Stimulated activated CD4-positive, alpha-beta T cell treated with anti-CD3 and anti-CD28 coated beads, Interleukin-4, amount 100 ng/mL, for 24 hours (primary cell): ENCODE measurements around the gene GCNA.

Experiments
- DNase-seq: peaks from one replicate; pipeline ENCODE4 v3.0.0-alpha.2; 2020

GCNA gene

DNA sequence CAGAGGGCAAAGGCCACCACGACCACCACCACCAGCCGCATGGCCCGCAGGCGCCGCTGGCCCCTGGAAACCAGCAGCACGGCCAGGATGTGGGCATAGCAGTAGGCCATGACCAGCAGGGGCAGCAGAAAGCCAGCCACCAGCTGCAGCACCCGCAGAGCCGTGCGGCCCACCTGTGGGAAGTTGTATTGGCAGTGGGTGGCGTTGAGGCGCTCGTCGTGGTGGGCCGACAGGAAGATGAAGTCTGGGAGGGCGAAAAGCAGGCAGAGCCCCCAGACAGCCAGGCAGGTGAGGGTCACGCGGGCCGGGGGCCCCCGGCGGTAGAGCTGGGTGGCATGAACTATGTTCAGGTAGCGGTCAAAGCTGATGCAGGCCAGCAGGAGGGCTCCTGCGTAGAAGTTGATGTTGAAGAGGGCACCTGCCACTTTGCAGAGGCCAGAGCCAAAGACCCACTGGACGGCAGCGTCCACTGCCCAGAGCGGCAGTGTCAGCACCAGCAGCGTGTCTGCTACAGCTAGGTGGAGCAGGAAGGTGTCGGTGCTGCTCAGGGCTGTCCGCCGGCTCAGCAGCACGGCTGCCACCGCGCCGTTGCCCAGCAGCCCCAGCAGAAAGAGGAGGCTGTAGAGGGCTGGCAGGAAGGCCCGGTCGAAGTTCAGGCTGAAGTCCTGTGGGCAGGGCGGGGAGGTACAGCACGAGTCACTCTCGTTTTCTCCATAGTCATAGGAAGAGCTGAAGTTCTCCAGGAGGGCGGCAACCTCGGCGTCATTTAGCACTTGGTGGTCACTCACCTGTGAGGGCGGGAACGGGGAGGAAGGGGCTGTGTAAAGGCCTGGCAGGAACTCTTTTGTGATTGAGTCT lies 38.7 kb downstream of the GCNA start:
- no peak for DNase-seq

DNA sequence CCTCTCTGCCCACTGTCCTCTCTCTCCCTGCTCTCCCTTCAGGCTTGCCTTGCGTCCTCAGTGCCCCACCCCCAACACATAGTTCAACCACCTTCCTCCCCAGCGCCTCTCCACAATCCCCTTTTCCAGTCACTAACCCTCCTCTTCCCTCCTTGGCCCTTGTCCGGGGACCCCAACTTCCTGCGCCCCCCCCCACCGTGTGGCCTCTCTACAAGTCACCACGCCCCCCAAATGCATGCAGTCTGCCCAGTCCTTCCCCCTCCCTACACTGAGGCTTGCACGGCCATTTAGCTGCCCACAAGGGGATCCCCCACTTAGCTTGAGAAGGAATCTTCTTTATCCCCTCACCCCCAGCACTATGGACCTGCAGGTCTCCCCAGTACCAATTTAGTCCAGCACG lies 39.5 kb downstream of the GCNA start:
- DNase-seq: no peak

DNA sequence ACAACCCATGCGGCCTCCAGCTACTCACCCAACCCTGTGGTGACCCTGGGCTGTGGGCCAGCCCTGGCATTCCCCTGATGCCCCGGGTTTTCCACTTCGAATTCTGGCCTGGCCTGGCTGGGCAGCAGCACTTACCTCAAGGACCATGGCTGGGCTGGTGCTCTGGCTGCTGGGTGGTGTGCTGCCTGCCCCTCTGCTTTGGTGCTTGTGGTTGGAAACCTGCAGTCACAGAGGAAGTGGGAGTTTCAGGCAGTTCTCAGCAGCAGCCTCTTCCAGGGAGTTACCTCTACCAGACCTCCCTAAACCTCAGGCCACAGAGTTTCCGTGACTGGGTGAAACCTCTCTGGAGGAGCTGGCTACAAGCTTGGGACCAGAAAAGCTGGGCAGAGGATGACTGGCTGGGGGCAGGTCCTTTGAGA lies 40.1 kb downstream of the GCNA start, which contains the start of gene CXCR3:
TSS of gene CXCR3 (minus strand) at position 209 of the 419 bp plus-strand sequence. CDS start at position 147, 62 bp downstream.
- peak; percentile 80 for DNase-seq

DNA sequence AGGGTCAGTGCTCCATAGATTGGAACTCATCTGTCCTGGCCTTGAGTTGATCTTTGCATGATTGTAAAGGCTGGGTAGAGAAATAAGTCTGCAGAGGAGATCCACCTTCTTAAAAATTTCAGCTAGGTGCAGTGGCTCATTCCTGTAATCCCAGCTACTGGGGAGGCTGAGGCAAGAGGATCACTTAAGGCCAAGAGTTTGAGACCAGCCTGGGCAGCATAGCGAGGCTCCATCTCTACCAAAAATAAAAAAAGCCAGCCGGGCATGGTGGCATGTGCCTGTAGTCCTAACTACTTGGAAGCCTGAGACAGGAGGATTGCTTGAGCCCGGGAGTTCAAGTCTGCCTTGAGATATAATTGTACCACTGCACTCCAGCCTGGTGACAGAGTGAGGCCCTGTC lies 40.5 kb downstream of the GCNA start:
- DNase-seq: no peak

DNA sequence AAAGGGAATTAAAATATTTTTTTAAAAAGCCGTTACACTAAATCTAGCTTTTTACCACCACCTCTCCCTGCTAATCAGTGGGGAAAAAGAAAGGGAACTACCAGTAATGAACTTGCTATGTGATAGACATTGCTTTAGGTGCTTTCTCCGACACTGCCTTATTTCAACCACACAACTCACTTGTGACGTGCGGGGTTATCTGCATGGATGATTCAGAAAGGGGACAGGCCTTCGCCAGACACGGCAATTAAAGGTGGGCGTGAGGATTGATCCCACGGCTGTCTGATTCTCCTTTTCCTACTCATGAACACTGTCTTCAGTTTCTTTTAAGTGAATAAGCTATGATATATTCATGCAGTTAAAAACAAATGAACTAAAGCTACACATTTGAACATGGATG lies 41.0 kb downstream of the GCNA start:
- DNase-seq: peak; percentile 81

DNA sequence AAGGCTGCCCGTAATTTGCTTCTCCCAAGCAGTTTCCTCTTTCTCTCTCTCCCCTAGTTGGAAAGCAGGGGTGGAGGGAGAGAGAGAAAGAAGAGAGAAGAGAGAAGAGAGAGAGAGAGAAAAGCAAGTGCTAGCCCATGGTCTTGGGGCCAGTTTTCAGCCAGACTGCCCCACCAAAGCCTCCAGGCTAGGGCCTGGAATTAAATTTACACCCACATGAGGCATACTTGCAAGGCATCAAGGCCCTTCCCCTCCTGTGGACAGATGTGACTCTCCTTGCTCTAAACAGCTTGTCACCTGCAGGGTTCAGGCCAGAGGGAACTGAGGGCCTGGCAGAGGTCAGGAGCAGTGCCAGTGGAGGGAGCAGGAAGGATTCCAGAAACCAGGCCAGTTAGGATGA lies 41.7 kb downstream of the GCNA start:
- DNase-seq: no peak

DNA sequence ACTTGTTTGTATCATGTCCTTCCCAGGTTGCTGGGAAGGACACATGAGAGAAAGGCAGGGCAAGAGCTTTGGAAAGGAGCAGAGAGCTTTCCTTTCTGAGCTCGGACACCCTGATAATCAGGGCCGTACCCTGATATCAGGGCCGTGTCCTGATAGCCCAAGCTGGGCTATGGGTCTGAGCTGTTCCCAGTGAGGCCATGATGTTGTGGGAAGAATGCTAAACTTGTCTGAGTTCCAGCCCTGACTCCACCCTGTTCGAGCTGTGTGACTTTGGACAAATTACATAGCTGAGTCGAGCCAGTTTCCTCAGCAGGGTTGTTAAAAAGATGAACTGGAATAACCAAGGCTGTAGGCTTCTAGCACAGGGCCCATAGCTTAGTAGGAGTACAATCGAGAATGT lies 43.4 kb downstream of the GCNA start:
- no peak for DNase-seq

DNA sequence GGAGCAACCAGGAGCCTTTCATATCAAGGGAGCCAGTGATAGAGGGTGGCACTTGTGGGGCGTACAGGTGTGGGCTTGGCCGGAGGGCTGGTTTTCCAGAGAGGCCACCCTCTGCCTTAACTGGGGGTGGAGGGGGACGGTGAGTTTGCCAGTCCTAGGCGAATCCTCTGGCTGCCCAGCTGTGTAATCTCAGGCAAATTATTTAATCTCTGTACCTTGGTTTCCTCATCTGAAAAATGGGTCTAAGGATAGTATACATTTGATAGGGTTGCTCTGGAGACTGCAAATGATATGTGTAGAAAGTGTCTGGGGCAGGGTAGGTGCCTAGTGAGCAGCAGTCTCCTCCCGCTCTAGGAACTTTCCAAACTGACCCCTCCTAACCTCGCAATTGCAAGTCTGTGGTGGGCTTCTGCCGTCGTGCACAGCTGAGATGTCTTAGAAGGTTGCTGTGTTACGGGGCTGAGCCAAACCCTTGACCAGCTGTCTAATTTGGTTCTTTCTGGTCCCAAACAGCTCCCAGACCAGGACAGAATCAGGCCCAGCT lies 43.9 kb downstream of the GCNA start:
- DNase-seq: no peak

DNA sequence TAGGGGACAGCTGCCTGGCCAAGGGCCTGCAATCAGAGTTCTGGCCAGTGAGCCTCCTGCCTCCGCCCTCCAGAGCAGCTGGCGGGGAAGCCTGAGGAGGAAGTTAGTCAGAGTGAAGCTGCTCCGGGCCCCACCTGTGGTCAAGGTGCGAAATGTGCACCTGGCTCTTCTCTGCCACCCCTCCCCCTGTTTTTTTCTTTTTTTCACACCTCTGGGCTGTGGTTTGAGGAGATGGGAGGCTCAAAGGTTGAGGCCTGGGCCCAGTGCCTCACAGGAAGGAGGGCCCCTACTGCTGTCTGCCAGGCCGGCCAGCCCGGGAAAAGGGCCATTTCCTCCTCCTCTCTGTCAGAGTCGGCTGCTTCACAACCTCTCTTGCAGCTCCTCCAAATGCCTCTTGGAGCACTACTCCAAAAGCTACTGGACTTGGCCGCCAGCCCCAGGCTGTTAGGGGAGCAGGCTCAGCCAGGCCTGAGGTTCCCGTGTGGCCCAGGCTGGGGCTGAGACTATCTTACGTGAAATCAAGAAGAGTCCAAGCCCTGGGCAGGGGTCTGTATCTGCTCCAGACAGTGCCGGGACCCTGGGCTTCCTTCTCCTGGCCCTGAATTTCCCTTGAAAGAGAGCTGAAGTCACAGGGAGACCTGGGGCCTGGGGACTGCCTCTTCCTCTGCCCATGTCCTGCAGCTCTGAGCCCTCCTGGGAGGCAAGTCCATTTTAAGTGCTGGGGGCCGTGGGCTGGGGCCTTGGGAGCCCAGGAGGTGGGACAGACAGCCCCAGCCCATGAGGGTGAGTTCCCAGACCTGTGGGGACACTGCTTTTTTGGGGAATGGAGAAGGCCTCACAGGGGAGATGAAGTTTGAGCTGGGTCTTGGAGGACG lies 44.6 kb downstream of the GCNA start:
- peak; percentile 72 for DNase-seq

DNA sequence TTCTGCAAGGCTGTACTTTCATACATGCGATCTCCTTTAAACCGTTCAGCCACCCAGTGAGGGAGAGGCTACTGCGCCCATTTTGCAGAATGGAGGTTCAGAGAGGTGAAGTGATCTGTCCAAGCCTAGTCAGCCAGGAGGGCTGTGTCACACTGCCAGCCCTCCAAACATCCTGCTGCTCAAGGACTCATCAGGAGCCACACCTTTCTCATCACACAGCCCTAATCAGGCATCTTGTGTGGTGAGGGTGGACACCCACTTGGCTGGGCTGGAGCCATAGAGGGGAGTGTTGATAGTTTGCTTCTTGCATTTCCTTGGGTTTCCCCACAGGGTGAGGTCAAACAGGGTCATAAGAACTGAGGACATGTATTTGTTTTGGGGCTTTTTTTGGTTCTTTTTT lies 45.5 kb downstream of the GCNA start:
- no peak for DNase-seq

DNA sequence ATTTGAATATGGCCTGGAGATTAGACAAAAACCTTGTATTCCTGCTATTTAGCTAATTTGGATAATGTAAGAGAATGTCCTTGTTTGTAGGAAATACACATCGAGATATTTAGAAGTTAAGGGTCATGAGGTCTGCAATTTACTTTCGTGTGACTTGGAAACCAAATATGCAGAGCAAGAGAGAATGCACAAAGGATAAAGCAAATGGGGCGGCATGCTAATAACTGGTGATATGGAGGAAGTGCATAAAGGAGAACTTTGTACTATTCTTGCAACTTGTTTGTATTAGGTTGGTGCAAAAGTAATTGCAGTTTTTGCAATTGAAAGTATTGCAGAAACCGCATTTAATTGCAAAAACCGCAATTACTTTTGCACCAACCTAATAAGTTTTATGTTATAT lies 47.2 kb downstream of the GCNA start:
- DNase-seq: no peak

DNA sequence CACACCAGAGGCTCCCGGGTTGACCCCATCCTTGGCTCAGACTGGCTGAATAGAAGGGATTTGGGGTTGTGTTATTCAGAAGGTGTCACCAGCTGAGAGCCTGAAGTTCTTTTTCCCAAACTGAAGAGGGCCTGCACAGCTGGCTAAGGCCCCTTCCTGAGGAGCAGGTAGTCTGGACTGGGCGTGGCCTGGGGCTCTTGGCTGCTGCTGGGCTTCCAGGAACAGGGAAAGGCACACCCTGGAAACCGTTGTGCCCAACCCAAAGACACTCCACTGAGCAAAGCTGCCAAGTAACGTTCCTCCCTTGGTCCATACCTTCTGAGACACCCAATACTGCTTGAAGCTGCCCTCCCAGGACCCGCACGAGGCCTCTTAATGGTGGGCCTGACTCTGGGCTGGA lies 48.3 kb downstream of the GCNA start:
- no peak for DNase-seq

DNA sequence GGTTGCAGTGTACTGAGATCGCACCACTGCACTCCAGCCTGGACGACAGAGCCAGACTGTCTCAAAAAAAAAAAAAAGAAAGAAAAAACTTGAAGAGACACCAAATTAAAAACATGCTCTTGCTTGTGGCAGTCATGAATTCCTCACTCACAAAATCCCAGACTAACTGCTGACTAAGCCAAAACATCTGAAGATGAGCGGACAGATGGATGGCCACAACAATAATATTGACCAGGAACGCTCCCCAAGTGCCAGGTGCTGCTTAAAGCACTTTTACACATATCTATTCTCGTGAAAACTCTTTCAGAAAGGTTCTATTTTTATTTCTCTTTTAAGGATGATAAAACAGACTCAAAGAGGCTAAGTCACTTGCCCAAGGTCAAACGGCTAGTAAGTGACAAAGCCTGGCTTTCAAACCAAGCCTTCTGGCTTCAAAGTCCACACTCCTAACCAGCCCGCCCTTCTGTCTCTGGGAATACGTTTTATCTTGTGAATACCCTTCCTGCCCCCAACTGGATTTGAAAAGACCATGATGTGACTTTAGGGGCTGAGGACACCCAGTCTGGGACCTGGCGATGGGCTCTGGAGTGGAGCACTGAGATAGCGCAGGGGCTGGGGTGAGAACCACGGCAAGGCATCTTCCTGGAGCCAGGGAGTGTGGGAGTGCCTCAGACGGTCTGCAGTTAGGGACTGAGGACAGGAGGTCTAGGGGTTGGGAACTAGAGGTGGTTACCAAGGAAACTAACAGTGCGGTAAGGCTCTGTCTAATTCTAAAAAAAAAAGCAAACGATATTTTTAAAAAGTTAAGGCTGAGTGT lies 49.6 kb downstream of the GCNA start:
- DNase-seq: no peak

DNA sequence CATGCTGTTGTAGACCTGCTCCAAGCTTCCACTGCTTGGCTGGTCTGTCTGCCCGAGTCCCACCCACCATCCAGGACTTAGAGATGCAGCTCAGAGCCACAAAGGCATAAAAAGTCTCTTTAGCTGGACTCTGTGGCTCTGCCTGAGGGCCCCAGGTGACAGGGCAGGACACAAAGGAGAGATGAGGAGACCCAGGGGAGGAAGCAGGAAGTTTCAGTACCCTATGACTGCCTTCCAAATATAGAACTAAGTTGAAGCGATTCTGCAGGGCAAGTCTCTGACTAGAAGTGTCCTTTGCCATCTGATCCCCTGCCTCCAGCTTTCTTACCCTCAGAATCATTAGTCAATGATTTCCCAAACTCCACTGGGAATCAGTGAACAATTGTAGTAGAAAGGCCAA lies 51.2 kb downstream of the GCNA start:
- no peak for DNase-seq

DNA sequence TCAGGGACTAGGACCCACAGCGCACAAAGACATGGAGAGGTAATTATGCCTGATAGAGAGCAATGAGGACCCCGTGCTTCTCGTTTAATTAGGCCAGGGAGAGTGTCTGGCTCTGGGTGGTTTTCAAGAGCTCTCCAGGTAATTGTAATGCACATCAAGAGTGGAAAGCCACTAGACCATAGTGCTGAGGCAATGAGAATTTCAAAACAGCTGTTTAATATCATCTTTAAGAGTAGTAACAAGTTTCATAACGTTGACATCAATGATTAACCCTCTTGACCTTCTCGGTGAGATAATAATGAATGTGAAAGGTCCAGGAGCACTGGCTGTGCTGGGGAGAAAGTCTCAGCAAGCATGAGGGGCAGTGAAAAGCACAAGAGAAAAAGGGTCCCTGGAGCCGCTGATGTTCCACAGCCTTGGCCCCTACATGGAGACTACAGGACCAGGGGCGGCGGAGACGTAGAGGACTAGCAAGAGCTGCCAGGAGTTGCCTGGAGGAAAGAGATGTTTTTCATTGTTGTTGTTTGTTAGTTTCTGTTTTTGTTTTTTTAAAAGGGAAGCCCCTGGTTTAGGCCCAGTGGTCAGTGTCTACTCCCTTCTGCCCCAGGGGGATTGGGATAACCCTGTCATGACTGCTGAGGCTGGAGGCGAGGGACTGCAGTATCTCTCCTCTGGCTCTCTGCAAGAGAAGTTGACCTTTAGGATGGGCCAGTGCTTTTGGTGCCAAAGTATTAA lies 54.9 kb downstream of the GCNA start:
- no peak for DNase-seq

DNA sequence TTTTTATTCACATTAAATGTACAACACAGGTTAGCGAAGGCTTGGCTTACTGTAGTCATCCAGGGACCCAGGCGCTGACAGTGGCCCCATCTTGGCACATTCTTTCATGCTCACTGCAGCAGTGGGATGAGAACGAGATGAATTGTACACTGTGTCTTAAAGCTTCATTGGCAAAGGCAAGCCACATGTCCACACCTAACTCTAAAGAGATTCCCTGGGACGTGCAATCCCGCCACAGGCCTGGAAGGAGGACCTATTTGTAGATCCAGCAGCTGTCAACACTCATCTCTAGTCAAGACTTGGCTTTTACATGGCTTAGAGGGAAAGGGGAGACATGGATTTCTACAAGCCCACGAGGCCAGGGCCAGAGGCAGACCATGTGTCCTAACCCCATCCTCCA lies 56.1 kb downstream of the GCNA start:
- no peak for DNase-seq

DNA sequence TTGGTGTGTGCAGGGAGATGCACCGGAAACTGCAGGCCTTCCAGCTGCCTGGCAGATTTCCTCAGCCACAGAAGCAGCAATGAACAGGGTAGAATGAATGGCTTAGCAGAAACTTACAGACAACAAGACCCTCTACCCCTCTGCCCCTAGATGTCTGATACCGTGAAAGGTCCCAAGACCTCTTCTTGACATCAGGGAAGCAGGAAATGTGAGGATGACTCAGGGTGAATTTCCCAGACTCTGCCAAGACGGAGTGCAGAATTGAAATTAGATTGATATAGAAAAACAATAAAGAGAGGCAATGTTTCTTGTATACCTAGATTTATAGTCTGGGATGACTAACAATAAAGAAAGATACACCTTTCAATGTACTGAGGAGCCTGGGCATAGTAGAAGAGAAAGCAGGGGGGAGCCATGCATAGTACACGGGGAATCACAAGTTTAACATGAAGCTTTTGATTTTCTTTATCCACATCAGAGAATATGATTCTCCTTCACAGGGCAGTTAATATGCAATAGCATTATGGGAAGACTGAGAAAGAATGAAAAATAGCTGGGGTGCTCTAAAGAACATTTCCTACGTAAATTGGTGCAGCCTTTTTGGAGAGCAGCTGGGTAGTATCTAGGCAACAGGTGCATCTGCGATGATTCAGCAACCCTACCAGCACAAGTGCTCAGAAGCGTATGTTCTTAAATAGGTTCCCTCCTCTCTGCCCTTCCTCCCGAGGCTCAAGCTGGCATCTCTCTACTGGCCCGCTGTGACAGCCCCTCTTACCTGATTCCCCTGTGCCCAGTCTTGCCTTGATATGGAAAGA lies 58.4 kb downstream of the GCNA start:
- no peak for DNase-seq

DNA sequence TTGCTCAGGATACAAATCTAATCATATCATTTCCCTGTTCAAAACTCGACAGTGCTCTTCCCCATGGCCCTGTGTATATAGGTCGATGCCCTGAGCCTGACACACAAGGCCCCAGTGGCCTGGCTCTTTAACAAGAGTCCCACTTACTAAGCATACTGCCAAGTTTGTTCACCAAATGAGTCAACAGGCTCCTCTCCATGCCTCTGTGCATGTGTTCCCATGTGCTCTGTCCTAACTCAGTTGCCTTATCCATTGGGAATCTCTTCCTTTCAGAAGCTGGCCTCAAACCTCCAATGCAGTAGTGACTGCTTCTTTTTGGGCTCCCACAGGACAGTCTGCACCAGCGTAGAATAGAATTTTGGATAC lies 59.0 kb downstream of the GCNA start:
- no peak for DNase-seq

DNA sequence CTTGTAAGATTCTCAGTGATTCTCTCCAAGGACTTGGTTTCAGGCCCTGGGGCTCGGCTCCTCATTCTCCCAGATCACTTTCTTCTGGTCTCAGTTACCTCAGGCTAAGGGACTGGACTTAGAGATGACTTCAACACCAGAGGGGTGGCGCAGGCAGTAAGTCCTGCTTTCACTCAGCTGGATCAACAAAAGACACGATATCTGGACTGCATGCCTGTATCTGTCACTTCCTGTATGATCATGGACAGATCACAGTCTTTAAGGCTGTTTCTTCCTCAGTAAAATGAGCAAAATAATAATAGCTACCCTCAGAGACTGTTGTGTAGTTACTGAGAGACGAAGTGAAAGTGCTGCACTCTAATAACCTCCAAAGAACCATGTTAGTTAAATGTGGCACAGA lies 59.6 kb downstream of the GCNA start:
- no peak for DNase-seq

DNA sequence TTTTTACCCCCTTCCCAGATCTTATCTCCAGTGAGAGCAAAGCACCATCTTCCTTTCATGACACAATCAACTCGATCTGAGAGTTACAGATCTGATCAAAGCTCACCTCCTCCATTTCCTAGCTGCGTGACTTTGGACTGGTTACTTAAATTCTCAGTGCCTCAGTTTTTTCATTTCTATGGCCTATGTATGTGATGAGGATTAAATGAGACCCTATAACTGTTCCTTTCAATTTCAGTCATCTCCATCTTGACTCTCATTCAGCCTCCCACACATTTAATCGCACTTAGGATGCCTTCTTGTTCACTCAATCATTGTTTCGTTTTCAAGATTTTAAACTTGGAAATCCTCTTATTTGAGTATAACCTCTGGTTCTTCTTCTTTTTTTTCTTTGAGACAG lies 60.2 kb downstream of the GCNA start:
- DNase-seq: no peak

DNA sequence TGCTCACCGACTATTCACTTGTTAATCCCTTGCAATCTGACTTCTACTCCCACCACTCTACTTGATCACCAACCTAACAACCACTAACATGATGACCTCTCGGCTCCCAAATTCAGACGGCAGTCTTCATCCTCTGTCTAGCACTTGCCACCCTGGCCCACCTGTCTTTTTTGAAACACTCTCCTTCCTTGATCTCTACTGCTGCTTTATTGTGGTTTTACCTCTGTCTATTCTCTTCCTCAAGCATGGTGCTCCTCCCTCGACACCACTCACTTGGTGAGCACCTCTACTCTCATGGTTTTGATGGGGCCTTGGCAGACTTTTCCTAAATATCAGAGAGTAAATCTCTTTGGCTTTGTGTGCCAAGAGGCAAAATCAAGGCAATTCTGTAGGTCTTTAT lies 61.8 kb downstream of the GCNA start:
- no peak for DNase-seq
